Measurements from ENCODE around the gene STAG1. TPM values are rescaled to one million over a fixed set of nuclear protein-coding genes. Genes with fewer than 3 reads are reported as not detected.
A peak's percentile ranks its signal among the peaks of the same experiment; 100 is the strongest.

Gene STAG1
- total and polyA plus RNA-seq, 2 of the 13 experiments (the other 11 are each of a cell fraction or from before 2014, with no cell fraction given) = 6.2 to 25.9 TPM

DNA sequence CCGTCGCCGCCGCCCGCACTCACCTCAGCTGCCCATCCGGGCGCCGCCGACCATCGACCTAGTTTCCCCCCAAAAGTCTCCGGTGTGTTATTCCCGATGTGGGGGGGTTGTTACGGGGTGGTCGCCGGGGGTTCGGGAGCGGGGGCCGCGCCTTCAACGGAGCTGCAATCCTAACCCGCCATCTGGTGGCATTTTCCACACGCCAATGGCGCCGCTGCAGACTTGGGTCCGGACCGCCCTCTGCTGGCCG lies at the start of gene STAG1 (continued):
- TF ChIP-seq, protein P1, sequence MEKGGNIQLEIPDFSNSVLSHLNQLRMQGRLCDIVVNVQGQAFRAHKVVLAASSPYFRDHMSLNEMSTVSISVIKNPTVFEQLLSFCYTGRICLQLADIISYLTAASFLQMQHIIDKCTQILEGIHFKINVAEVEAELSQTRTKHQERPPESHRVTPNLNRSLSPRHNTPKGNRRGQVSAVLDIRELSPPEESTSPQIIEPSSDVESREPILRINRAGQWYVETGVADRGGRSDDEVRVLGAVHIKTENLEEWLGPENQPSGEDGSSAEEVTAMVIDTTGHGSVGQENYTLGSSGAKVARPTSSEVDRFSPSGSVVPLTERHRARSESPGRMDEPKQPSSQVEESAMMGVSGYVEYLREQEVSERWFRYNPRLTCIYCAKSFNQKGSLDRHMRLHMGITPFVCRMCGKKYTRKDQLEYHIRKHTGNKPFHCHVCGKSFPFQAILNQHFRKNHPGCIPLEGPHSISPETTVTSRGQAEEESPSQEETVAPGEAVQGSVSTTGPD (CRISPR knock-in tag; IDR thresholded peaks at IDR 0.05) = no peak
- TF ChIP-seq, protein P2, sequence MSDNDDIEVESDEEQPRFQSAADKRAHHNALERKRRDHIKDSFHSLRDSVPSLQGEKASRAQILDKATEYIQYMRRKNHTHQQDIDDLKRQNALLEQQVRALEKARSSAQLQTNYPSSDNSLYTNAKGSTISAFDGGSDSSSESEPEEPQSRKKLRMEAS (IDR thresholded peaks at IDR 0.05) = no peak; the same call in 1 of the 2 replicates
- TF ChIP-seq KDM1A (CRISPR knock-in tag; IDR thresholded peaks at IDR 0.05) = no peak
- no peak for TF ChIP-seq MBNL3 (CRISPR knock-in tag; conservative IDR thresholded peaks at IDR 0.05)
- TF ChIP-seq ADNP (CRISPR knock-in tag; IDR thresholded peaks at IDR 0.05) = no peak
- TF ChIP-seq DPF2 (CRISPR knock-in tag; IDR thresholded peaks at IDR 0.05; ENCODE audit: borderline replicate concordance, low read depth) = no peak
- no peak for TF ChIP-seq YEATS4 (CRISPR knock-in tag; IDR thresholded peaks at IDR 0.05; ENCODE audit: borderline replicate concordance)
- TF ChIP-seq, protein P3, sequence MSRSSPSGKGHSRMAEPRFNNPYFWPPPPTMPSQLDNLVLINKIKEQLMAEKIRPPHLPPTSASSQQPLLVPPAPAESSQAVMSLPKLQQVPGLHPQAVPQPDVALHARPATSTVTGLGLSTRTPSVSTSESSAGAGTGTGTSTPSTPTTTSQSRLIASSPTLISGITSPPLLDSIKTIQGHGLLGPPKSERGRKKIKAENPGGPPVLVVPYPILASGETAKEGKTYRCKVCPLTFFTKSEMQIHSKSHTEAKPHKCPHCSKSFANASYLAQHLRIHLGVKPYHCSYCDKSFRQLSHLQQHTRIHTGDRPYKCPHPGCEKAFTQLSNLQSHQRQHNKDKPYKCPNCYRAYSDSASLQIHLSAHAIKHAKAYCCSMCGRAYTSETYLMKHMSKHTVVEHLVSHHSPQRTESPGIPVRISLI (CRISPR knock-in tag; IDR thresholded peaks at IDR 0.05; ENCODE audit: borderline replicate concordance) = peak; percentile 78
- no peak for TF ChIP-seq PHF8 (CRISPR knock-in tag; IDR thresholded peaks at IDR 0.05)
- no peak for TF ChIP-seq RFX1 (IDR thresholded peaks at IDR 0.05)
- TF ChIP-seq, protein P4, sequence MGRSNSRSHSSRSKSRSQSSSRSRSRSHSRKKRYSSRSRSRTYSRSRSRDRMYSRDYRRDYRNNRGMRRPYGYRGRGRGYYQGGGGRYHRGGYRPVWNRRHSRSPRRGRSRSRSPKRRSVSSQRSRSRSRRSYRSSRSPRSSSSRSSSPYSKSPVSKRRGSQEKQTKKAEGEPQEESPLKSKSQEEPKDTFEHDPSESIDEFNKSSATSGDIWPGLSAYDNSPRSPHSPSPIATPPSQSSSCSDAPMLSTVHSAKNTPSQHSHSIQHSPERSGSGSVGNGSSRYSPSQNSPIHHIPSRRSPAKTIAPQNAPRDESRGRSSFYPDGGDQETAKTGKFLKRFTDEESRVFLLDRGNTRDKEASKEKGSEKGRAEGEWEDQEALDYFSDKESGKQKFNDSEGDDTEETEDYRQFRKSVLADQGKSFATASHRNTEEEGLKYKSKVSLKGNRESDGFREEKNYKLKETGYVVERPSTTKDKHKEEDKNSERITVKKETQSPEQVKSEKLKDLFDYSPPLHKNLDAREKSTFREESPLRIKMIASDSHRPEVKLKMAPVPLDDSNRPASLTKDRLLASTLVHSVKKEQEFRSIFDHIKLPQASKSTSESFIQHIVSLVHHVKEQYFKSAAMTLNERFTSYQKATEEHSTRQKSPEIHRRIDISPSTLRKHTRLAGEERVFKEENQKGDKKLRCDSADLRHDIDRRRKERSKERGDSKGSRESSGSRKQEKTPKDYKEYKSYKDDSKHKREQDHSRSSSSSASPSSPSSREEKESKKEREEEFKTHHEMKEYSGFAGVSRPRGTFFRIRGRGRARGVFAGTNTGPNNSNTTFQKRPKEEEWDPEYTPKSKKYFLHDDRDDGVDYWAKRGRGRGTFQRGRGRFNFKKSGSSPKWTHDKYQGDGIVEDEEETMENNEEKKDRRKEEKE (IDR thresholded peaks at IDR 0.05) = no peak
- peak; percentile 49; the same call in 1 of the 2 replicates for TF ChIP-seq ZNF460 (CRISPR knock-in tag; IDR thresholded peaks at IDR 0.05; ENCODE audit: borderline replicate concordance)
- no peak for TF ChIP-seq MAF1 (CRISPR knock-in tag; IDR thresholded peaks at IDR 0.05; ENCODE audit: borderline replicate concordance)
- TF ChIP-seq HNRNPLL (IDR thresholded peaks at IDR 0.05; ENCODE audit: low read depth, low read length, poor library complexity, severe bottlenecking) = no peak
- TF ChIP-seq ZNF431 (CRISPR knock-in tag; IDR thresholded peaks at IDR 0.05; ENCODE audit: borderline replicate concordance, low read depth) = no peak
- TF ChIP-seq, protein P5, sequence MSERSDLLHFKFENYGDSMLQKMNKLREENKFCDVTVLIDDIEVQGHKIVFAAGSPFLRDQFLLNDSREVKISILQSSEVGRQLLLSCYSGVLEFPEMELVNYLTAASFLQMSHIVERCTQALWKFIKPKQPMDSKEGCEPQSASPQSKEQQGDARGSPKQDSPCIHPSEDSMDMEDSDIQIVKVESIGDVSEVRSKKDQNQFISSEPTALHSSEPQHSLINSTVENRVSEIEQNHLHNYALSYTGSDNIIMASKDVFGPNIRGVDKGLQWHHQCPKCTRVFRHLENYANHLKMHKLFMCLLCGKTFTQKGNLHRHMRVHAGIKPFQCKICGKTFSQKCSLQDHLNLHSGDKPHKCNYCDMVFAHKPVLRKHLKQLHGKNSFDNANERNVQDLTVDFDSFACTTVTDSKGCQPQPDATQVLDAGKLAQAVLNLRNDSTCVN (CRISPR knock-in tag; IDR thresholded peaks at IDR 0.05; ENCODE audit: borderline replicate concordance) = no peak; the same call in 1 of the 2 replicates
- no peak for TF ChIP-seq SP4 (CRISPR knock-in tag; IDR thresholded peaks at IDR 0.05)
- TF ChIP-seq, protein P6, sequence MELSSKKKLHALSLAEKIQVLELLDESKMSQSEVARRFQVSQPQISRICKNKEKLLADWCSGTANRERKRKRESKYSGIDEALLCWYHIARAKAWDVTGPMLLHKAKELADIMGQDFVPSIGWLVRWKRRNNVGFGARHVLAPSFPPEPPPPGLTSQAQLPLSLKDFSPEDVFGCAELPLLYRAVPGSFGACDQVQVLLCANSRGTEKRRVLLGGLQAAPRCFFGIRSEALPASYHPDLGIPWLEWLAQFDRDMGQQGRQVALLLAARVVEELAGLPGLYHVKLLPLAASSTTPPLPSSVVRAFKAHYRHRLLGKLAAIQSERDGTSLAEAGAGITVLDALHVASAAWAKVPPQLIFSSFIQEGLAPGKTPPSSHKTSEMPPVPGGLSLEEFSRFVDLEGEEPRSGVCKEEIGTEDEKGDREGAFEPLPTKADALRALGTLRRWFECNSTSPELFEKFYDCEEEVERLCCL (CRISPR knock-in tag; IDR thresholded peaks at IDR 0.05; ENCODE audit: borderline replicate concordance) = no peak
- TF ChIP-seq ZEB1 (IDR thresholded peaks at IDR 0.05; ENCODE audit: insufficient replicate concordance, low read depth) = no peak
- TF ChIP-seq, protein P7, sequence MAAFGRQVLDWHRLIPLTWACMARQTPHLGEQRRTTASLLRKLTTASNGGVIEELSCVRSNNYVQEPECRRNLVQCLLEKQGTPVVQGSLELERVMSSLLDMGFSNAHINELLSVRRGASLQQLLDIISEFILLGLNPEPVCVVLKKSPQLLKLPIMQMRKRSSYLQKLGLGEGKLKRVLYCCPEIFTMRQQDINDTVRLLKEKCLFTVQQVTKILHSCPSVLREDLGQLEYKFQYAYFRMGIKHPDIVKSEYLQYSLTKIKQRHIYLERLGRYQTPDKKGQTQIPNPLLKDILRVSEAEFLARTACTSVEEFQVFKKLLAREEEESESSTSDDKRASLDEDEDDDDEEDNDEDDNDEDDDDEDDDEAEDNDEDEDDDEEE (CRISPR knock-in tag; IDR thresholded peaks at IDR 0.05) = no peak
- 0 out of 2 replicates have a peak, but pooled peaks have one; percentile 18 for TF ChIP-seq NR2C2 (CRISPR knock-in tag; IDR thresholded peaks at IDR 0.05; ENCODE audit: borderline replicate concordance)

Data from HepG2 (cell line).